Activated CD4-positive, alpha-beta T cell treated with anti-CD3 and anti-CD28 coated beads, Interleukin-10, Interleukin-2, amounts not matched to agents 100 ng/mL and 50 ng/mL, durations not matched to agents 16 hours and 8 hours (primary cell): ENCODE results near the gene TEDC2.

Experiments used
- DNase-seq: peaks from one replicate; pipeline ENCODE4 v3.0.0-alpha.2; 2020

TEDC2 gene

DNA sequence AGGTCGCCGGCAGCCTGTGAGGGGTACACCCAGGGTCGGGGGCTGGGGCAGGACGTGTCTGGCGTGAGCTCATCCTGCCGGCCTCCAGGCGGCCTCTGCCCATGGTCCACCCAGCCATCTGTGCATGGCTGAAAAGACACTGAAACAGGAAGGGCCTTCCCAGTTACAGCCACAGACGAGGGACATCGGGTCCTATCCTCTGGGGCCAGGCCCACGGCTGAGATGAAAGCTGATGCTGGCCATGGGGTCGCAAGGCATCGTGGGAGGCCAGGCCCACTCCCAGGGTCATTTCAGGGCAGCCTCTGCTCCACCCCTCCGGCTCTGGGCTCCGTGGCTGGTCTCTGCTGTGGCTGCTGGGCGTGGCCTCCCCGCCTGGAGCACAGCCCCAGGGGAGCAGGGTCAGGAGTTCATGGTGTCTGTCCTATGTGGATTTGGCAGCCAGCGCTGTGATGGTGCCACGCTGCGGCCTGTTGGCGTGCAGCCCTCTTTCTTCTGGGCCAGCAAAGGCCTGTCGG, 37.3 kb downstream of the TEDC2 start:
- no peak for DNase-seq

GRCh38 chr16:2497695-2498484, 38.0 kb downstream of the TEDC2 start:
- DNase-seq = no peak

- no peak for DNase-seq
These were observed 38.8 kb downstream of the TEDC2 start for GRCh38 chr16:2498531-2499253.

DNA sequence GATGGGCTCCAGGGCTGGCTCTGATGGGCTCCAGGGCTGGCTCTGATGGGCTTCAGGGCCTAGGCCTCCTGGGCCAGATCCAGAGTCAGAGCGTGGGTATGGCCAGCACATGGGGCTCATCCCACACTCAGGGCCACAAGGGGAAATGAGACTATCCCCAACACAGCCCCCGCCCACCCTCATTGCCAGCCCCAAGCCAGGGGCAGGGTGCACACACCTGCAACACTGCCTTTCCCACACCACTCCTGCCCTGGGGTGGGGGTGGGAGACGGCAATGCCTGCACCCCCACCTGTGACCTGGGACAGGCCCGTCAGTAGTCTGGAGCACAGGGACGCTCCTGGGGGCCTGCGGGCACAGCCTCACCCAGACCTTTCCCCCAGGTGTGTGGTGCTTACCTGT, 39.5 kb downstream of the TEDC2 start:
- no peak for DNase-seq

GRCh38 chr16:2499890-2500429, 40.1 kb downstream of the TEDC2 start:
- no peak for DNase-seq

GRCh38 chr16:2500430-2500917, 40.6 kb downstream of the TEDC2 start:
- DNase-seq = no peak

- peak; percentile 80 for DNase-seq
These were observed 41.2 kb downstream of the TEDC2 start for GRCh38 chr16:2500918-2501750.

- DNase-seq = no peak
These were observed 42.3 kb downstream of the TEDC2 start for GRCh38 chr16:2501946-2502895.

DNA sequence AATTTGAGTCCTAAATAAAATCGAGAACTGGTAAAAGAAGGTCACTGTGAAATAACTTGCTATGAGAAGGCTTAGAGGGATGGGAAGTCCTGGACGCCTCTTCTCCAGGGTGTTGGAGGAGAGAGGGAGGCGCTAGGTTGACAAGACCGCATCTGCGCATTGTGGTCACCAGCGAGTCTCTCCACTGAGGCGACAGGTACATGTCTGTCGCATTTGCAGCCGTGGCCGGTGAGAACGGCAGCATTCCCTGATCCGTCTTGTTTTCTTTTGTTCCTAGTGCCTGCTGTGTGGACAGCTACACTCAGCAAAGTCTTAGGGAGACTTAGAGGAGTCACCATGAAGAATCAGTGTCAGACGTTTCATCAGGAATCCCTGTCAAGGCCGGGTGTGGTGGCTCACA, 45.8 kb downstream of the TEDC2 start:
- DNase-seq = no peak

- DNase-seq = no peak
These were observed 47.2 kb downstream of the TEDC2 start for GRCh38 chr16:2507052-2507659.

DNA sequence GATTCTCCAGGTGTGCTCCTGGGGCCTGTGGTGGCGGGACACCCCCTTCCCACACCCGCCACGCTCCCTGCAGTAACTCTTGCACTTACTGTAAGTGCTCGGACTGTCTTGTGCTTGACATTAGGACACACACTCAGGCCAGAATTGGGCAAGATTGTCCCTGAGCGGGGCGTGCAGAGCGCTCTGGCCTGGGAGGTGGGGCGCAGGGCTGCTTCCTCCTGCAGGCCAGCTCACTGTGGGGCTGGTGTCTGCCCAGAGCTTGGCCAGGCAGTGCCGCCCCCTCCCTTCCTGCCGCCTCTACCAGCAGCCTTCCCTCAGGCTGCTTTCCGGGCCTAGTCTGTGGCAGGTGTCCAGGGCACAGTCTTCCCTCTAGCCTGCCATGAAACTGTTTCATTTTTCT, 47.8 kb downstream of the TEDC2 start:
- no peak for DNase-seq

DNA sequence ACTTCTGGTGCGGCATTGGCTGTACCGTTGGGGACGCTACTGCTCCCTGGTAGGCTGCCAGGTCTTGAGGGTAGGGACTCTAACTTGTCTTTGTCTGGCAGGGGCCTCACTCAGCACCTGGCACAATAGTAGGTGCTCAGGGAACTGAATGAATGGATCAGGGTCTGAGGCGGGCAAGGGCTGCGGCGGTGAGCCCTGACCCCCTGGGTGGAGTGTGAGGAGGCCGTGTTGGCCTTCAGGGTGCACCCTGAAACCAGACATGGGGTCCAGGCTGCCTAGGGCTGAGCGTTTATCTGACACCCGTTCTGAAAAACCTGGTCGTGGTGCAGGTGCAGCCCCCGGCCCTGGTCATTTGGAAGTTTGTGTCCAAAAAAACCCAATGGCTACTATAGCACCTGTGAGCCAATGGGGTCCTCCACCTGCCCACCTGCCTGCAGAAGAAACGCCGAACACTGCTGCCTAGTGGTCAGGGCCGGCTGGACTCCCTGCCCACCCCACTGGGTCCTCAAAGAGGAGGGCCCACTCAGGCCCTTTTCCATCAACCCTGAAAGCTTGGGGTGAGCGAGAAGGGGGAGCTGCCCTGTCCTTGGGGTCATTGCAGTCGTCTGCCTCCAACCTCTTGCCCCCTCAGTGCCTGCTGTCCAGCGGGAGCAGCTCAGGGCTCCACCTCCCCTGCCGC, 49.0 kb downstream of the TEDC2 start:
- no peak for DNase-seq

DNA sequence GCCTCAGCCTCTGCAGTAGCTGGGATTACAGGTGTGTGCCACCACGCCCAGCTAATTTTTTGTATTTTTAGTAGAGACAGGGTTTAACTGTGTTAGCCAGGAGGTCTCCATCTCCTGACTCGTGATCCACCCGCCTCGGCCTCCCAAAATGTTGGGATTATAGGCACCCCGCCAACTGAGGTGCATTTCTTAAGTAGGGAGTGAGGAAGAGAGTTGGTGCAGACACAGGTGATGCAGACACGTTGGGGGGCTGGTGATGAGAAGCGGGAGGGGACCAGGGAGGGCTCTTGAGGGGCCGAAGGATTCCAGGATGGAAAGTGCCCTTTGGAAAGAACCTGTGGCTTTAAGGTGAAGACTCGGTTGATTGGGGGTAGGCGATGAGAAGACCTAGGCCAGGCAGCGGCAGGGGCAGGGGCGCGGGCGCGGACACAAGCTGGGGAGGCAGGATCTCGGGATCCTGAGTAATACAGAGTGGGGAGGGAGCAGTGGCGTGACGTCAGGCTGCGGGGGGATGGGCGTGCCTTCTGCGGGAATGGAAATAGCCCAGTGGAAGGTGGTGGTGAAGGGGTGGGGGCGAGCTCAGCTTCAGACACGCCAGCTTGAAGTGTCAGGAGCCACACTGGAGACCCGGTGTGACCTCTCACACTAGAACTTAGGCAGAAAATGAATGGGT, 51.4 kb downstream of the TEDC2 start:
- no peak for DNase-seq

DNA sequence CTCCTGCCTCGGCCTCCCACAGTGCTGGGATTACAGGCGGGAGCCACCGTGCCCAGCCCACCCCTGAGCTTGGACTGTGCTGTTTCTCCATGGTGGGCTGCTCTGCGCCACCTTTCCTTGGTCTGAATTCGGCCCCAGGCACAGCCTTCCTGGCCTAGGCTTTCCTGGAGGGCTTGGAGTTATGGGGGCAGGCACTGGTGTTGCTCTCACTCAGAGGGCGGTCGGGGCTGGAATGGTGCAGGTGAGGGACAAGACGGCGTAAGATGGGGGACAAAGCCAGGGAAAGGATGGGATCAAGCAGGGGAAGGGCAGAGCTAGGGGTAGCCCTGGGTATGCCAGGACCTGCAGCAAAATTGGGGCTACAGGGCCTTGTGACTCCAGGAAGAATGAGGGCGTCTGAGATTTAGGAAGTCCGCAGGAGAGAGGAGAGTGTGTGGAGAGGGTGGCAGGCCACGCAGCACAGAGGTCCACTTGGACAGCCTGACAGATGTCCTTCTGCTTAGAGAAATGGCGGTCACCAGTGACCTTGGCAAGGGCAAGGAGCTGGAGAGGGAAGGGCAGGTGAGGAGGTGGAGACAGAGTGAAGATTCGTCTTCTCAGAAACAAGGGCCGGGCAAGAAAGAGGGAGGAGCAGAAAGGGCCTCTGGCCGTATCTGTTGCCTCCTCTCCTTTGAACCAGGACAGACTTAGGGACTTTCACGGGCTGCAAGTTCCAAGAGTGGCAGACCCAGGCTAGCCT, 52.3 kb downstream of the TEDC2 start:
- no peak for DNase-seq

GRCh38 chr16:2512735-2513404, 53.0 kb downstream of the TEDC2 start:
- no peak for DNase-seq

- peak; percentile 94 for DNase-seq
These were observed 53.8 kb downstream of the TEDC2 start, which contains the start of gene ATP6V0C for GRCh38 chr16:2513405-2514332. TSS of gene ATP6V0C (plus strand) at chr16:2513952. CDS start at chr16:2514104, 152 bp downstream.
